Natural killer cell (primary cell): Measurements from ENCODE around the gene EPS8. TPM values are rescaled to one million over a fixed set of nuclear protein-coding genes. Genes with fewer than 3 reads are reported as not detected.

Source experiments
- ATAC-seq, 3 donors: fragments of 150-1000 bp in 2 of 3; fragments of 200-7000 bp in 1 of 3; cut with Tn5 transposase; 1 replicate in 1 of 3; 2 replicates in 2 of 3; pipeline ENCODE4 v1.10.0; 2021; ENCODE audit warnings: mild to moderate bottlenecking in 2 of 3, moderate library complexity in 2 of 3
- DNase-seq, 2 donors: peaks; one replicate each; pipeline versions ENCODE4 v3.0.0 to v3.0.0-alpha.2; 2013 to 2021; ENCODE audit warnings: mixed read lengths in 1 of 2
- H3K27ac ChIP-seq: one replicate; pipeline ENCODE4 v1.5.1; 2013; ENCODE audit warnings: mild to moderate bottlenecking, low read length
- H3K27me3 ChIP-seq: one replicate; pipeline ENCODE4 v1.6.1; 2013; ENCODE audit warnings: low read length; ENCODE audit not compliant: control insufficient read depth, insufficient read depth
- H3K36me3 ChIP-seq: one replicate; pipeline ENCODE4 v1.6.1; 2013; ENCODE audit warnings: low read length; ENCODE audit not compliant: control insufficient read depth, insufficient read depth
- H3K4me1 ChIP-seq: one replicate; pipeline ENCODE4 v1.6.1; 2013; ENCODE audit warnings: low read length; ENCODE audit not compliant: control insufficient read depth, insufficient read depth
- H3K4me3 ChIP-seq: one replicate; pipeline ENCODE4 v1.5.1; 2013; ENCODE audit warnings: low read length
- H3K9me3 ChIP-seq: one replicate; pipeline ENCODE4 v1.6.1; 2013; ENCODE audit warnings: low read length; ENCODE audit not compliant: control insufficient read depth, insufficient read depth
- H3K27ac Mint-ChIP-seq, 2 donors: one replicate each; pipeline ENCODE4 v1.8.0; 2022; ENCODE audit warnings: mild to moderate bottlenecking in 2 of 2, mixed read lengths in 2 of 2, moderate library complexity in 1 of 2
- H3K27me3 Mint-ChIP-seq, 2 donors: one replicate each; pipeline ENCODE4 v1.8.0; 2022; ENCODE audit warnings: low read depth in 2 of 2, mixed read lengths in 2 of 2
- H3K36me3 Mint-ChIP-seq: one replicate; pipeline ENCODE4 v1.8.0; 2022; ENCODE audit warnings: mixed read lengths
- H3K4me1 Mint-ChIP-seq, 2 donors: one replicate each; pipeline ENCODE4 v1.8.0; 2022; ENCODE audit warnings: mixed read lengths in 2 of 2
- H3K4me3 Mint-ChIP-seq: one replicate; pipeline ENCODE4 v1.8.0; 2022; ENCODE audit warnings: mild to moderate bottlenecking, moderate library complexity, mixed read lengths
- H3K9me3 Mint-ChIP-seq, 2 donors: one replicate each; pipeline ENCODE4 v1.8.0; 2022; ENCODE audit warnings: mixed read lengths in 2 of 2
- WGBS: methylation state at CpG from one replicate; pipeline ENCODE4 v1.1.7; 2013; ENCODE audit warnings: missing lambda C conversion rate; ENCODE audit not compliant: insufficient coverage; 5-methylcytosine and 5-hydroxymethylcytosine counted together
- intact Hi-C: fragments of 100-400 bp; cut with micrococcal nuclease; formaldehyde crosslinking; loops from one replicate; pipeline ENCODE4 v1.14.2; 2022
- total RNA-seq, 4 donors: library from RNA; stranded (reverse); fragments of 120-200 nt in 1 of 4; gene quantifications; one replicate each; pipeline versions ENCODE4 v1.2.3 to v1.2.4, GENCODE V29; 2013 to 2022
- TF ChIP-seq, protein P1 (sequence below): fragments of 200-600 bp; IDR thresholded peaks from one replicate; pipeline ENCODE4 v1.8.0; 2022; ENCODE audit warnings: antibody characterized with exemption

The EPS8 gene
- total RNA-seq, 3 donors from 2014 or later (not counting 1 experiment from before 2014, with no cell fraction given), result 1.5 to 2.6 (median 1.5) TPM

GRCh38 chr12:15688838-15689625 lies 100.2 kb downstream of the EPS8 start:
- H3K9me3 ChIP-seq, result no peaks in the 10 kb centered on the region
- H3K27ac Mint-ChIP-seq, result no peak overlapping the region
- no peak for ATAC-seq
- peaks cover 2% of the 10 kb centered on the region for H3K27me3 ChIP-seq
- H3K36me3 ChIP-seq, result no peaks in the 10 kb centered on the region
- no peaks in the 10 kb centered on the region for H3K36me3 Mint-ChIP-seq
- no peak overlapping the region for H3K4me3 ChIP-seq
- H3K4me1 Mint-ChIP-seq, result no peaks in the 10 kb centered on the region
- WGBS, result 39% methylated on average over 5 of the region's 6 CpGs
- no peak overlapping the region for H3K27ac ChIP-seq
- no peak for DNase-seq
- intact Hi-C loops, result no loop called here
- TF ChIP-seq, protein P1, sequence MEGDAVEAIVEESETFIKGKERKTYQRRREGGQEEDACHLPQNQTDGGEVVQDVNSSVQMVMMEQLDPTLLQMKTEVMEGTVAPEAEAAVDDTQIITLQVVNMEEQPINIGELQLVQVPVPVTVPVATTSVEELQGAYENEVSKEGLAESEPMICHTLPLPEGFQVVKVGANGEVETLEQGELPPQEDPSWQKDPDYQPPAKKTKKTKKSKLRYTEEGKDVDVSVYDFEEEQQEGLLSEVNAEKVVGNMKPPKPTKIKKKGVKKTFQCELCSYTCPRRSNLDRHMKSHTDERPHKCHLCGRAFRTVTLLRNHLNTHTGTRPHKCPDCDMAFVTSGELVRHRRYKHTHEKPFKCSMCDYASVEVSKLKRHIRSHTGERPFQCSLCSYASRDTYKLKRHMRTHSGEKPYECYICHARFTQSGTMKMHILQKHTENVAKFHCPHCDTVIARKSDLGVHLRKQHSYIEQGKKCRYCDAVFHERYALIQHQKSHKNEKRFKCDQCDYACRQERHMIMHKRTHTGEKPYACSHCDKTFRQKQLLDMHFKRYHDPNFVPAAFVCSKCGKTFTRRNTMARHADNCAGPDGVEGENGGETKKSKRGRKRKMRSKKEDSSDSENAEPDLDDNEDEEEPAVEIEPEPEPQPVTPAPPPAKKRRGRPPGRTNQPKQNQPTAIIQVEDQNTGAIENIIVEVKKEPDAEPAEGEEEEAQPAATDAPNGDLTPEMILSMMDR, result no peak
- H3K4me1 ChIP-seq, result no peaks in the 10 kb centered on the region
- H3K27me3 Mint-ChIP-seq, result peaks cover 8 to 18% of the 10 kb centered on the region in 2 donors
- no peak overlapping the region for H3K4me3 Mint-ChIP-seq
- H3K9me3 Mint-ChIP-seq, result peaks cover 0 to 4% of the 10 kb centered on the region in 2 donors

GRCh38 chr12:15688202-15688736 lies 100.9 kb downstream of the EPS8 start:
- Histone ChIP-seq H3K4me1 (no peaks in the 10 kb centered on the region), H3K9me3 (no peaks in the 10 kb centered on the region), H3K27ac (no peak overlapping the region), H3K4me3 (no peak overlapping the region), H3K36me3 (no peaks in the 10 kb centered on the region), H3K27me3 (peaks cover 2% of the 10 kb centered on the region)
- H3K9me3 Mint-ChIP-seq, result peaks cover 0 to 2% of the 10 kb centered on the region in 2 donors
- DNase-seq, result no peak
- H3K36me3 Mint-ChIP-seq, result no peaks in the 10 kb centered on the region
- intact Hi-C loops, result no loop called here
- H3K27ac Mint-ChIP-seq, result no peak overlapping the region
- 88% methylated on average over 8 of the region's 8 CpGs for WGBS
- no peaks in the 10 kb centered on the region for H3K4me1 Mint-ChIP-seq
- no peak for ATAC-seq
- H3K27me3 Mint-ChIP-seq, result peaks cover 8 to 18% of the 10 kb centered on the region in 2 donors
- TF ChIP-seq, protein P1, result no peak
- H3K4me3 Mint-ChIP-seq, result no peak overlapping the region

DNA sequence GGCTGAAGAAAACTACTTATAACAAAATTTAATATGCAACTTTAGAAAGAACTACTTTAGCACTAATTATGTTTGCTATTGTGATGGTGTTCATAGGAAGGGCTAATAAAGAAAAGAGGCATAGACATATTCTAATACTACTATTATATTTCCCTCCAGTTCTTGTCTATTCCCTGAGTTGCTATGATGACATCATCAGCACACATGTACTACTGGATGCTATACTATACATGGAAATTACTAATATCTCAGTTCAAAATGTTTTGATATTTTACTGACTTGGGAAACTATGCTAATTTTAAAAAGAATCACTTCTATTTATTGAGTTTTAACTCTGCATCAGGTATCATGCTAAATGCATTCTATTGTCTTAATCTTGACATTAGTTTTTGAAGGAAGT lies 101.6 kb downstream of the EPS8 start:
- Histone ChIP-seq H3K36me3 (no peaks in the 10 kb centered on the region), H3K27ac (no peak overlapping the region), H3K4me3 (no peak overlapping the region), H3K27me3 (peaks cover 2% of the 10 kb centered on the region), H3K4me1 (no peaks in the 10 kb centered on the region), H3K9me3 (no peaks in the 10 kb centered on the region)
- intact Hi-C loops, result no loop called here
- ATAC-seq (no peak), DNase-seq (no peak)
- no peak overlapping the region for H3K4me3 Mint-ChIP-seq
- no peaks in the 10 kb centered on the region for H3K36me3 Mint-ChIP-seq
- H3K27ac Mint-ChIP-seq, result no peak overlapping the region
- peaks cover 0 to 2% of the 10 kb centered on the region in 2 donors for H3K9me3 Mint-ChIP-seq
- TF ChIP-seq, protein P1, result no peak
- H3K4me1 Mint-ChIP-seq, result no peaks in the 10 kb centered on the region
- H3K27me3 Mint-ChIP-seq, result peaks cover 8 to 18% of the 10 kb centered on the region in 2 donors
